Activated naive CD8-positive, alpha-beta T cell treated with anti-CD3 and anti-CD28 coated beads for 36 hours (primary cell): ENCODE measurements around the gene CENPS. TPM values are rescaled to one million over a fixed set of nuclear protein-coding genes. Genes with fewer than 3 reads are reported as not detected.

Source experiments
- DNase-seq: peaks from one replicate; pipeline ENCODE4 v3.0.0; 2021
- H3K27ac Mint-ChIP-seq: one replicate; pipeline ENCODE4 v1.8.0; 2022; ENCODE audit warnings: mild to moderate bottlenecking, moderate library complexity, mixed read lengths
- H3K27me3 Mint-ChIP-seq: one replicate; pipeline ENCODE4 v1.8.0; 2022; ENCODE audit warnings: mild to moderate bottlenecking, mixed read lengths
- H3K36me3 Mint-ChIP-seq: one replicate; pipeline ENCODE4 v1.8.0; 2021; ENCODE audit warnings: mild to moderate bottlenecking, mixed read lengths
- H3K4me1 Mint-ChIP-seq: one replicate; pipeline ENCODE4 v1.8.0; 2021; ENCODE audit warnings: mixed read lengths
- H3K4me3 Mint-ChIP-seq: one replicate; pipeline ENCODE4 v1.8.0; 2022; ENCODE audit warnings: mild to moderate bottlenecking, moderate library complexity, mixed read lengths
- H3K9me3 Mint-ChIP-seq: one replicate; pipeline ENCODE4 v1.8.0; 2022; ENCODE audit warnings: mixed read lengths
- total RNA-seq, 2 experiments: library from RNA; stranded (reverse); gene quantifications; one replicate each; pipeline ENCODE4 v1.2.3, GENCODE V29; 2021

The CENPS gene
- total RNA-seq, 2 experiments from 2014 or later = 28.5 to 30.6 TPM

GRCh38 chr1:10432910-10433700 lies 2.9 kb downstream of the CENPS start:
- Mint-ChIP-seq H3K9me3 (no peaks in the 10 kb centered on the region), H3K27me3 (no peaks in the 10 kb centered on the region), H3K27ac (no peak overlapping the region), H3K4me1 (peaks cover 22% of the 10 kb centered on the region), H3K4me3 (peak overlapping the region; percentile 14), H3K36me3 (peaks cover 5% of the 10 kb centered on the region)
- no peak for DNase-seq

GRCh38 chr1:10433790-10434189 lies 3.6 kb downstream of the CENPS start:
- Mint-ChIP-seq H3K4me1 (peaks cover 22% of the 10 kb centered on the region), H3K4me3 (no peak overlapping the region)

DNA sequence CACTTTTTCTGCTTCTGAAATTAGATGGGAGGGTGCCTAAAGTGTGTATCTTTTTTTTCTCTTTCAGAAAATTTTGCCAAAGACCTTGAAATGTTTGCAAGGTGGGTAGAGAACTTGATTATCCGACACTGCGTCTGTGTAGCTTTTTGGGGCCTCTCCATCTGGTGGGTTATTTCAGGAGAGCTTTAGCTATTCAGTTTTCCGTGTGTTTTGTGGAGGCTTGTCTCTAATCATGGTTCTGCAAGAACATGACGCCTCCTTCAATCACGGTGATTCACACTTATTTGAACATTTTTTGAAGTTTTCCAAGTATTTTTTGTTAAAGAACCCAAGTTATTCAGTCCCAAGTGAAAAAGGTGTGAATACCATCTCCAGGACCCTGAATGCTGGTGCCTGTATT lies 4.4 kb downstream of the CENPS start:
- no peaks in the 10 kb centered on the region for H3K9me3 Mint-ChIP-seq
- DNase-seq = no peak
- H3K27me3 Mint-ChIP-seq = no peaks in the 10 kb centered on the region
- H3K4me3 Mint-ChIP-seq = no peak overlapping the region
- H3K27ac Mint-ChIP-seq = no peak overlapping the region
- H3K4me1 Mint-ChIP-seq = peaks cover 21% of the 10 kb centered on the region
- peaks cover 5% of the 10 kb centered on the region for H3K36me3 Mint-ChIP-seq

More at GRCh38 chr1:10433790-10434189, 3.6 kb downstream of the CENPS start:
- DNase-seq = no peak
- Mint-ChIP-seq H3K27me3 (no peaks in the 10 kb centered on the region), H3K36me3 (peaks cover 5% of the 10 kb centered on the region), H3K9me3 (no peaks in the 10 kb centered on the region), H3K27ac (no peak overlapping the region)

GRCh38 chr1:10437052-10437451 lies 6.8 kb downstream of the CENPS start:
- no peak for DNase-seq
- Mint-ChIP-seq H3K9me3 (no peaks in the 10 kb centered on the region), H3K4me3 (no peak overlapping the region), H3K27ac (no peak overlapping the region), H3K4me1 (peaks cover 8% of the 10 kb centered on the region), H3K27me3 (no peaks in the 10 kb centered on the region), H3K36me3 (no peaks in the 10 kb centered on the region)

- H3K36me3 Mint-ChIP-seq = no peaks in the 10 kb centered on the region
- H3K9me3 Mint-ChIP-seq = no peaks in the 10 kb centered on the region
- H3K27ac Mint-ChIP-seq = no peak overlapping the region
- no peak overlapping the region for H3K4me3 Mint-ChIP-seq
- no peak for DNase-seq
- no peaks in the 10 kb centered on the region for H3K27me3 Mint-ChIP-seq
- peaks cover 4% of the 10 kb centered on the region for H3K4me1 Mint-ChIP-seq
These were observed 8.5 kb downstream of the CENPS start for GRCh38 chr1:10438677-10439163.

DNA sequence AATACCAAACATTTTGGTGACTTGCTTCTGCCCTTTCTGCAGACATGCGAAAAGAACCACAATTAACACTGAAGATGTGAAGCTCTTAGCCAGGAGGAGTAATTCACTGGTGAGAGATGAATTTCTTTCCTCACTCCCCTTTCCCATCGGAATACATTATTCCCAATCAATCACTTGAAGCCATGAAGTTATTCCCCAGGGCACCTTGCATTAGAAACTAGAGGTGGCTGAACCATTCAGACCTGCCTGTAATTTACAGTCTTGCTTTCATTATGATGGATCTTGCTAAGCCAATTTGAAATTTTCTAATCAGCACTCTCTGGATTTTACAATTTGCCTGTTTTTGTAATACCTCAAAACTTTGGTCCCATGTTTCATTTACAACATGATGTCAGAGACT lies 10.1 kb downstream of the CENPS start:
- H3K4me3 Mint-ChIP-seq = no peak overlapping the region
- no peaks in the 10 kb centered on the region for H3K9me3 Mint-ChIP-seq
- no peak for DNase-seq
- no peak overlapping the region for H3K27ac Mint-ChIP-seq
- peaks cover 2% of the 10 kb centered on the region for H3K4me1 Mint-ChIP-seq
- H3K27me3 Mint-ChIP-seq = no peaks in the 10 kb centered on the region
- peaks cover 3% of the 10 kb centered on the region for H3K36me3 Mint-ChIP-seq

- DNase-seq = no peak
- H3K27ac Mint-ChIP-seq = no peak overlapping the region
- no peak overlapping the region for H3K4me3 Mint-ChIP-seq
- H3K4me1 Mint-ChIP-seq = peaks cover 2% of the 10 kb centered on the region
- no peaks in the 10 kb centered on the region for H3K27me3 Mint-ChIP-seq
- H3K9me3 Mint-ChIP-seq = no peaks in the 10 kb centered on the region
- peaks cover 3% of the 10 kb centered on the region for H3K36me3 Mint-ChIP-seq
These were observed 10.6 kb downstream of the CENPS start for GRCh38 chr1:10440794-10441193.

- Mint-ChIP-seq H3K4me3 (no peak overlapping the region), H3K36me3 (peaks cover 10% of the 10 kb centered on the region), H3K9me3 (no peaks in the 10 kb centered on the region), H3K27ac (no peak overlapping the region), H3K4me1 (no peaks in the 10 kb centered on the region), H3K27me3 (no peaks in the 10 kb centered on the region)
- no peak for DNase-seq
These were observed 14.0 kb downstream of the CENPS start for GRCh38 chr1:10444248-10444647.

GRCh38 chr1:10444795-10445397 lies 14.7 kb downstream of the CENPS start:
- Mint-ChIP-seq H3K36me3 (peaks cover 10% of the 10 kb centered on the region), H3K4me3 (no peak overlapping the region), H3K4me1 (no peaks in the 10 kb centered on the region), H3K27ac (no peak overlapping the region), H3K27me3 (no peaks in the 10 kb centered on the region), H3K9me3 (no peaks in the 10 kb centered on the region)
- no peak for DNase-seq

GRCh38 chr1:10446790-10447422 lies 16.7 kb downstream of the CENPS start:
- H3K4me1 Mint-ChIP-seq = no peaks in the 10 kb centered on the region
- peaks cover 10% of the 10 kb centered on the region for H3K36me3 Mint-ChIP-seq
- H3K4me3 Mint-ChIP-seq = no peak overlapping the region
- no peak for DNase-seq
- no peak overlapping the region for H3K27ac Mint-ChIP-seq
- H3K27me3 Mint-ChIP-seq = no peaks in the 10 kb centered on the region
- no peaks in the 10 kb centered on the region for H3K9me3 Mint-ChIP-seq

DNA sequence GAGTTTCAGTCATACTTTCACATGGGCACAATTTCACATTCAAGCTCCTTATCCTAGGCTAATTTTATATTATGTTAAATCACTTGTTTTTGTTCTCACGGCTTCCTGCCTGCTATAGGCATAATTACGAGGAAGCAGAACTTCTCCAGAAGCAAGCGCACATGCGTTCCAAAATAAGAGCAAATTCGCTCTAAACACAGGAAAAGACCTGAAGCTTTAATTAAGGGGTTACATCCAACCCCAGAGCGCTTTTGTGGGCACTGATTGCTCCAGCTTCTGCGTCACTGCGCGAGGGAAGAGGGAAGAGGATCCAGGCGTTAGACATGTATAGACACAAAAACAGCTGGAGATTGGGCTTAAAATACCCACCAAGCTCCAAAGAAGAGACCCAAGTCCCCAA lies 19.5 kb downstream of the CENPS start, which contains the start of gene CORT:
Gene CORT, plus strand, starts transcription at position 281 of the 400 bp plus-strand sequence. CDS start 193 bp downstream, outside the sequence.
- Mint-ChIP-seq H3K27me3 (no peaks in the 10 kb centered on the region), H3K27ac (no peak within 1 kb of the TSS), H3K4me3 (no peak within 1 kb of the TSS), H3K9me3 (no peaks in the 10 kb centered on the region), H3K36me3 (peaks cover 13% of the 10 kb centered on the region), H3K4me1 (no peaks in the 10 kb centered on the region)
- no peak for DNase-seq

GRCh38 chr1:10450156-10450814 lies 20.1 kb downstream of the CENPS start:
- Mint-ChIP-seq H3K4me3 (no peak overlapping the region), H3K9me3 (no peaks in the 10 kb centered on the region), H3K4me1 (no peaks in the 10 kb centered on the region), H3K36me3 (peaks cover 15% of the 10 kb centered on the region), H3K27me3 (no peaks in the 10 kb centered on the region), H3K27ac (no peak overlapping the region)
- no peak for DNase-seq

DNA sequence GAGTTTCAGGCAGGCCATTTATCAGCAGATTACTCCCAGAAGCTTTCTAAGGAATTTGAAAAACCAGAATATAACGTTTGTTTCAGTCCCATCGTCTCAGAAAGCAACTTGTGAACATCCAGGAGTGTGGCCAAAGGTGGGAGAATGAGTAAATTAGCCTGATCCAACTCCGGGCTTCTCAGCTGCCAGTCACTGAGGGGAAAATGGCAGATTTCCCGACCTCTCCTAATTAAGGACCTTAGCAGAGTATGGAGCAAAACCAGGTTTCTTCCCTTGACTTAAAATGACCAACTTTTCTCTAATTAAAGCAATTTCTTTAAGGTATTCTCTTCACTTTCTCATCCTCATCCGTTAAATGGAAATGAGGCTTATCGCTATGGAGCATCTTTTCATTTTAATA lies 20.6 kb downstream of the CENPS start:
- Mint-ChIP-seq H3K4me1 (no peaks in the 10 kb centered on the region), H3K4me3 (no peak overlapping the region), H3K36me3 (peaks cover 15% of the 10 kb centered on the region), H3K27me3 (no peaks in the 10 kb centered on the region), H3K9me3 (no peaks in the 10 kb centered on the region), H3K27ac (no peak overlapping the region)
- no peak for DNase-seq

DNA sequence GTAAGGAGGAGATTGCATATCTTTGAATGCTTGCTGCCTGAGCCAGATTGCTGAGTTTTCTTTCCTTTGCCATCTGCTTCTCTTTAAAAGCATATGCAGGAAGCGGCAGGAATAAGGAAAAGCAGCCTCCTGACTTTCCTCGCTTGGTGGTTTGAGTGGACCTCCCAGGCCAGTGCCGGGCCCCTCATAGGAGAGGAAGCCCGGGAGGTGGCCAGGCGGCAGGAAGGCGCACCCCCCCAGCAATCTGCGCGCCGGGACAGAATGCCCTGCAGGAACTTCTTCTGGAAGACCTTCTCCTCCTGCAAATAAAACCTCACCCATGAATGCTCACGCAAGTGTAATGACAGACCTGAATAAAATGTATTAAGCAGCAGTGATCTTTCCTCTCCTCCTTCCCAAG lies 21.1 kb downstream of the CENPS start:
- DNase-seq = no peak
- Mint-ChIP-seq H3K27ac (no peak overlapping the region), H3K9me3 (no peaks in the 10 kb centered on the region), H3K4me1 (no peaks in the 10 kb centered on the region), H3K36me3 (peaks cover 19% of the 10 kb centered on the region), H3K4me3 (no peak overlapping the region), H3K27me3 (no peaks in the 10 kb centered on the region)

- peaks cover 5% of the 10 kb centered on the region for H3K4me1 Mint-ChIP-seq
- no peak overlapping the region for H3K27ac Mint-ChIP-seq
- DNase-seq = no peak
- H3K36me3 Mint-ChIP-seq = peaks cover 21% of the 10 kb centered on the region
- no peak overlapping the region for H3K4me3 Mint-ChIP-seq
- H3K9me3 Mint-ChIP-seq = no peaks in the 10 kb centered on the region
- no peaks in the 10 kb centered on the region for H3K27me3 Mint-ChIP-seq
These were observed 25.8 kb downstream of the CENPS start for GRCh38 chr1:10456048-10456447.
